Measurements from ENCODE around the gene CAMTA1.

CAMTA1 gene

GRCh38 chr1:6833804-6834203 is 48.5 kb downstream of the CAMTA1 start:
- no peaks in the 10 kb centered on the region for H3K9me2 ChIP-seq (replicated peaks; ENCODE audit: insufficient read depth, low read length)
- no peak overlapping the region for H3K4me2 ChIP-seq (ENCODE audit: low read depth, low read length, poor library complexity, severe bottlenecking)
- H3K27me3 ChIP-seq (ENCODE audit: low read length): no peaks in the 10 kb centered on the region
- H4K20me1 ChIP-seq (ENCODE audit: low read depth, low read length): no peaks in the 10 kb centered on the region
- no peaks in the 10 kb centered on the region for H3K9me3 ChIP-seq (ENCODE audit: insufficient read depth, low read length)
- peaks cover 3% of the 10 kb centered on the region for H3K79me2 ChIP-seq (ENCODE audit: insufficient read depth, low read length)
- H3K27ac ChIP-seq (ENCODE audit: low read depth, low read length): no peak overlapping the region
- no peaks in the 10 kb centered on the region for H3F3A ChIP-seq (ENCODE audit: insufficient read depth)
- no peak overlapping the region for H3K4me3 ChIP-seq (ENCODE audit: insufficient read depth, low read length, poor library complexity, severe bottlenecking)
- H3K36me3 ChIP-seq (ENCODE audit: low read length): 0 out of 2 replicates have a peak, but pooled peaks cover 4% of the 10 kb centered on the region
- no peak overlapping the region for H2AFZ ChIP-seq (ENCODE audit: low read depth, low read length, severe bottlenecking)
- H3K9ac ChIP-seq (ENCODE audit: low read length): no peak overlapping the region
- TF ChIP-seq EZH2phosphoT487 (conservative IDR thresholded peaks at IDR 0.05; ENCODE audit: low read length) (no peak), CTCF (IDR thresholded peaks at IDR 0.05; ENCODE audit: insufficient read depth, low read length, poor library complexity, severe bottlenecking) (no peak)

- TF ChIP-seq CTCF (IDR thresholded peaks at IDR 0.05; ENCODE audit: insufficient read depth, low read length, poor library complexity, severe bottlenecking): no peak
- no peak for TF ChIP-seq EZH2phosphoT487 (conservative IDR thresholded peaks at IDR 0.05; ENCODE audit: low read length)
- Histone ChIP-seq H3K9ac (ENCODE audit: low read length) (no peak overlapping the region), H3K27ac (ENCODE audit: low read depth, low read length) (no peak overlapping the region), H3K36me3 (ENCODE audit: low read length) (0 out of 2 replicates have a peak, but pooled peaks cover under 1% of the 10 kb centered on the region), H3K4me3 (ENCODE audit: insufficient read depth, low read length, poor library complexity, severe bottlenecking) (no peak overlapping the region), H3K4me2 (ENCODE audit: low read depth, low read length, poor library complexity, severe bottlenecking) (no peak overlapping the region), H2AFZ (ENCODE audit: low read depth, low read length, severe bottlenecking) (no peak overlapping the region), H3K79me2 (ENCODE audit: insufficient read depth, low read length) (peaks cover 3% of the 10 kb centered on the region), H3K9me2 (replicated peaks; ENCODE audit: insufficient read depth, low read length) (no peaks in the 10 kb centered on the region), H4K20me1 (ENCODE audit: low read depth, low read length) (no peaks in the 10 kb centered on the region), H3F3A (ENCODE audit: insufficient read depth) (no peaks in the 10 kb centered on the region), H3K27me3 (ENCODE audit: low read length) (no peaks in the 10 kb centered on the region), H3K9me3 (ENCODE audit: insufficient read depth, low read length) (no peaks in the 10 kb centered on the region)
These were observed 49.1 kb downstream of the CAMTA1 start for GRCh38 chr1:6834366-6834765.

- Histone ChIP-seq H2AFZ (ENCODE audit: low read depth, low read length, severe bottlenecking) (no peak overlapping the region), H3K9me3 (ENCODE audit: insufficient read depth, low read length) (no peaks in the 10 kb centered on the region), H3K4me2 (ENCODE audit: low read depth, low read length, poor library complexity, severe bottlenecking) (no peak overlapping the region), H3K79me2 (ENCODE audit: insufficient read depth, low read length) (peaks cover 3% of the 10 kb centered on the region; the same call in 1 of the 2 replicates), H4K20me1 (ENCODE audit: low read depth, low read length) (no peaks in the 10 kb centered on the region), H3K36me3 (ENCODE audit: low read length) (no peaks in the 10 kb centered on the region), H3K27me3 (ENCODE audit: low read length) (no peaks in the 10 kb centered on the region), H3F3A (ENCODE audit: insufficient read depth) (no peaks in the 10 kb centered on the region), H3K27ac (ENCODE audit: low read depth, low read length) (no peak overlapping the region), H3K9ac (ENCODE audit: low read length) (no peak overlapping the region), H3K9me2 (replicated peaks; ENCODE audit: insufficient read depth, low read length) (no peaks in the 10 kb centered on the region), H3K4me3 (ENCODE audit: insufficient read depth, low read length, poor library complexity, severe bottlenecking) (no peak overlapping the region)
- TF ChIP-seq EZH2phosphoT487 (conservative IDR thresholded peaks at IDR 0.05; ENCODE audit: low read length): no peak
- no peak for TF ChIP-seq CTCF (IDR thresholded peaks at IDR 0.05; ENCODE audit: insufficient read depth, low read length, poor library complexity, severe bottlenecking)
These were observed 49.9 kb downstream of the CAMTA1 start for GRCh38 chr1:6835139-6835538.

Measured in SU-DHL-6 (cell line).